Spleen (tissue), 7 donors: Measurements from ENCODE around the gene LRP1-AS.

Source experiments
- CTCF ChIP-seq, 11 experiments: fragments of 200-600 bp in 7 of 11; fragments of 450-650 bp in 4 of 11; sonication (generic) in 4 of 11; IDR thresholded peaks in 8 of 11; conservative IDR thresholded peaks in 3 of 11; 1 replicate in 7 of 11; 2 replicates in 4 of 11; pipeline versions ENCODE4 v1.4.0 to v1.8.0; 2016 to 2021; ENCODE audit warnings: antibody characterized with exemption in 11 of 11, inconsistent platforms in 4 of 11, mild to moderate bottlenecking in 1 of 11
- POLR2A ChIP-seq, 3 donors: fragments of 450-650 bp; IDR thresholded peaks; one replicate each; pipeline ENCODE4 v1.5.1; 2017; ENCODE audit warnings: antibody characterized with exemption in 3 of 3, mild to moderate bottlenecking in 1 of 3
- POLR2AphosphoS5 ChIP-seq, 3 donors: sonication (generic); formaldehyde crosslinking; IDR thresholded peaks; one replicate each; pipeline ENCODE4 v1.5.1; 2017; ENCODE audit warnings: antibody characterized with exemption in 3 of 3
- donor health status: DM: no; HTN: no; CAD: no; lungs with moderate emphysema.
- donor health status: DM: no; HTN: no; CAD: no.
- donor health status: DM: no; HTN: no; CAD: no.

- TF ChIP-seq CTCF (IDR thresholded peaks at IDR 0.05 in 8 of 11, conservative IDR thresholded peaks at IDR 0.05 in 3 of 11): no peak
- TF ChIP-seq POLR2A (IDR thresholded peaks at IDR 0.05): no peak
- no peak for TF ChIP-seq POLR2AphosphoS5 (IDR thresholded peaks at IDR 0.05)
Observed at GRCh38 chr12:57160741-57161140, 13.3 kb upstream of the LRP1-AS start.
